Measurements from ENCODE around the gene ANKS1A. TPM values are rescaled to one million over a fixed set of nuclear protein-coding genes. Genes with fewer than 3 reads are reported as not detected.

ANKS1A gene
- total and polyA plus RNA-seq, 11 donors = 11.0 to 49.5 (median 29.3) TPM

DNA sequence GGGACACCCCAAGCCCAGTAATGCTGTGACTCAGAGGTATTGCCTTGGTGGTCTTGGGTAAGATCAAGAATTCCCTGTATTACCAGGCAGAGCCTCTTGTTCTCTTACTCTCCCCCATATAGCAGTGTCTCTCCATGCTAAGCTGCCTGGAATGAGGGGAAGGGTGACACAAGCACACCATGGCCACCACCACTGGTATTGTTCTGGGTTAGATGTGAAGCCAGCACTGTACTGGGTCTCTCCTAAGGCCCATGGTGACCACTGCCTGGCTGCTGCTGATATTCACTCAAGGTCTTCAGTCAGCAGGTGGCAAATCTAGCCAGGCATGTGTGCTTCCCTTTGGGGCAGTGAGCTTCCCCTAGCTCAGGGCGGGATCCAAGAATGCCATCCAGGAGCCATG is 37.7 kb upstream of the ANKS1A start:
- Histone ChIP-seq H3K27ac (no peak overlapping the region), H3K27me3 (no peaks in the 10 kb centered on the region), H3K4me3 (no peak overlapping the region), H3K4me1 (peaks cover 0 to 5% (median 0%) of the 10 kb centered on the region in 12 donors), H3K9me3 (no peaks in the 10 kb centered on the region), H3K36me3 (peaks cover 0 to 52% (median 23%) of the 10 kb centered on the region in 9 donors)
- ATAC-seq (peak in 1 of 4 donors; percentile 13), DNase-seq (no peak)
- TF ChIP-seq POLR2A (IDR thresholded peaks at IDR 0.05) = no peak
- TF ChIP-seq, protein P1, sequence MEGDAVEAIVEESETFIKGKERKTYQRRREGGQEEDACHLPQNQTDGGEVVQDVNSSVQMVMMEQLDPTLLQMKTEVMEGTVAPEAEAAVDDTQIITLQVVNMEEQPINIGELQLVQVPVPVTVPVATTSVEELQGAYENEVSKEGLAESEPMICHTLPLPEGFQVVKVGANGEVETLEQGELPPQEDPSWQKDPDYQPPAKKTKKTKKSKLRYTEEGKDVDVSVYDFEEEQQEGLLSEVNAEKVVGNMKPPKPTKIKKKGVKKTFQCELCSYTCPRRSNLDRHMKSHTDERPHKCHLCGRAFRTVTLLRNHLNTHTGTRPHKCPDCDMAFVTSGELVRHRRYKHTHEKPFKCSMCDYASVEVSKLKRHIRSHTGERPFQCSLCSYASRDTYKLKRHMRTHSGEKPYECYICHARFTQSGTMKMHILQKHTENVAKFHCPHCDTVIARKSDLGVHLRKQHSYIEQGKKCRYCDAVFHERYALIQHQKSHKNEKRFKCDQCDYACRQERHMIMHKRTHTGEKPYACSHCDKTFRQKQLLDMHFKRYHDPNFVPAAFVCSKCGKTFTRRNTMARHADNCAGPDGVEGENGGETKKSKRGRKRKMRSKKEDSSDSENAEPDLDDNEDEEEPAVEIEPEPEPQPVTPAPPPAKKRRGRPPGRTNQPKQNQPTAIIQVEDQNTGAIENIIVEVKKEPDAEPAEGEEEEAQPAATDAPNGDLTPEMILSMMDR (IDR thresholded peaks at IDR 0.05) = no peak
- WGBS, 4 donors = 86 to 100% (median 97%) methylated on average over 1 of the region's 1 CpG
- intact Hi-C loops (cut with DNase I) = no loop called here

DNA sequence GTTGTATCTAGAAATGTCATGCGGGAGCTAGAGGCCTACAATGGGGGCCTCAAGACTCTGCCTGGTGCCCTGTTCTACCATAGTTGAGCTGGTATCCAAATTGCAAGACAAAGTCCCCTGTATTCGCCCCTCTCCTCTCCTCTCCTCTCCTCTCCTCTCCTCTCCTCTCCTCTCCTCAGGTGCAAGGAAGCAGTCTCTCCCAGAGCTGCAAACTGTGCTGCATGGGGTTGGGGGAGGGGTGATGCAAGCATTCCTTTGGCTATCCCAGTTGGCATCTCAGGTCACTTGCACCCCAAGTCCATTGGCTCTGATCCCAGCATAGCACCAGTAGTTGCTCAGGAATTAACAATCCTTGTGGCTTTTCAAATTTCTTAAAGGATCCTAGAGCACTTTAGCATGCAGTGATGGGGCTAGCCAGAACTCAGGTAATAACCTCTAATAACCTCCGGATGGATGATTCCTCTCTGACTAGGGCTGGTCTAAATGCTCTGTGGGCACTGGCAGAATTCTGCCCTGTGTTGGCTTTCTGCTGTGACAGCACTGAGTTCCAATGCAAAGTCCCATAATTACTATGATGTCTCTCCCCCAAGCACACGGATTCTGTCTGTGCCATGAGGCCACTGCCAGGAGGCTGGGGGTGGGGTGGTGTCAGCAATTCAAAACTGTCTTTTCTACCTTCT is 36.5 kb upstream of the ANKS1A start:
- H3K27me3 ChIP-seq = no peaks in the 10 kb centered on the region
- no peak overlapping the region for H3K4me3 ChIP-seq
- peaks cover 0 to 5% (median 0%) of the 10 kb centered on the region in 12 donors for H3K4me1 ChIP-seq
- TF ChIP-seq, protein P1 (IDR thresholded peaks at IDR 0.05) = no peak
- no peak for TF ChIP-seq POLR2A (IDR thresholded peaks at IDR 0.05)
- intact Hi-C loops (cut with DNase I) = no loop called here
- H3K27ac ChIP-seq = no peak overlapping the region
- ATAC-seq = peak in 1 of 4 donors; percentile 13
- no peak for DNase-seq
- H3K9me3 ChIP-seq = no peaks in the 10 kb centered on the region
- peaks cover 0 to 63% (median 35%) of the 10 kb centered on the region in 9 donors for H3K36me3 ChIP-seq
- 86 to 95% (median 88%) methylated on average over 4 of the region's 4 CpGs for WGBS, 4 donors

DNA sequence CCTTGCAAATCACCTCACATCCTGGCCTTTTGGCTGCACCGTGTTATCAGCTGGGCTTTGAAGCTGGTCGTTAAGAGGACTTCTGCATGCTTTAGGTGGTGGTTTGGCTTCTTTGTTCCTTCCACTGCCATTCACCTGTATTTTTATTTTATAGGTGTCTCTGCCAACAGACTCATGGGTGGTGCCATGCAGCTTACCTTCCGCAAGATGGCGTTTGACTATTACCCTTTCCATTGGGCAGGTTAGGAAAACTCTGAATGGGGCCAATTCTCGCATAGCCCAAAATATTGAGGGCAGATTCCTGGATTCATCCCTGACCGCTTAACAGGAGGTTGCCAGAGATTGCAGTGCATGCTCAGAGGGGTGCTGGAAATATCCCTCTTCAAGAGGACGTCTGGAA is 33.6 kb upstream of the ANKS1A start:
- H3K36me3 ChIP-seq = peaks cover 0 to 86% (median 59%) of the 10 kb centered on the region in 9 donors
- no peaks in the 10 kb centered on the region for H3K27me3 ChIP-seq
- WGBS, 4 donors = 84 to 87% (median 84%) methylated on average over 7 of the region's 7 CpGs
- TF ChIP-seq, protein P1 (IDR thresholded peaks at IDR 0.05) = no peak
- no peak for TF ChIP-seq POLR2A (IDR thresholded peaks at IDR 0.05)
- intact Hi-C loops (cut with DNase I) = no loop called here
- H3K27ac ChIP-seq = no peak overlapping the region
- no peaks in the 10 kb centered on the region for H3K9me3 ChIP-seq
- H3K4me3 ChIP-seq = no peak overlapping the region
- H3K4me1 ChIP-seq = peaks cover 0 to 4% (median 0%) of the 10 kb centered on the region in 12 donors
- no peak for ATAC-seq
- DNase-seq = no peak

DNA sequence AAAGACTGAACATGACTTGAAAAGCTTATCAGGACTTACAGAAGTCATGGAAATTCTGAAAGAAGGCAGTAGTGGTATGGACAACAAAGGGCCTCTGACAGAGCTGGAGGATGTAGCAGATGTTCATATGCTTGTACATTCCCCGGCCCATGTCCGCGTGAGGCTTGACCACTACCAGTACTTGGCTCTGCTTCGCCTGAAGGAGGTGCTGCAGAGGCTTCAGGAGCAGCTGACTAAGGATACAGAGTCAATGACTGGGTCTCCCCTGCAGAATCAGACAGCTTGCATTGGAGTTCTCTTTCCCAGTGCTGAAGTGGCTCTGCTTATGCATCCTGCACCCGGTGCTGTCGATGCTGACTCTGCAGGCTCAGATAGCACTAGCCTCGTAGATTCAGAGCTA is 30.4 kb upstream of the ANKS1A start:
- no peak overlapping the region for H3K27ac ChIP-seq
- no peaks in the 10 kb centered on the region for H3K27me3 ChIP-seq
- 88 to 94% (median 91%) methylated on average over 6 to 7 of the region's 7 CpGs for WGBS, 4 donors
- TF ChIP-seq POLR2A (IDR thresholded peaks at IDR 0.05) = no peak
- TF ChIP-seq, protein P1 (IDR thresholded peaks at IDR 0.05) = peak in 1 of 12 donors; percentile 2
- peaks cover 0 to 84% (median 72%) of the 10 kb centered on the region in 9 donors for H3K36me3 ChIP-seq
- no peak for DNase-seq
- ATAC-seq = peak in 1 of 4 donors; percentile 23
- H3K4me1 ChIP-seq = peaks cover 0 to 8% (median 0%) of the 10 kb centered on the region in 12 donors
- H3K9me3 ChIP-seq = no peaks in the 10 kb centered on the region
- intact Hi-C loops (cut with DNase I) = no loop called here
- H3K4me3 ChIP-seq = no peak overlapping the region
